Mucosa of descending colon (tissue), 3 donors: ENCODE measurements around the gene TOMM5. TPM values are rescaled to one million over a fixed set of nuclear protein-coding genes. Genes with fewer than 3 reads are reported as not detected.
A peak's percentile ranks its signal among the peaks of the same experiment; 100 is the strongest.
"Not testable (repeated sequence)": the region's sequence is repeated elsewhere in the genome, so short reads cannot be mapped to it uniquely, and the experiment has no call there.

ENCODE experiments used
- ATAC-seq: fragments of 200-7000 bp; cut with Tn5 transposase; one replicate; pipeline ENCODE4 v1.9.1; 2020; ENCODE audit warnings: mild to moderate bottlenecking, moderate library complexity
- DNase-seq, 3 donors: peaks; one replicate each; pipeline ENCODE4 v3.0.0-alpha.2; 2020
- H3K36me3 ChIP-seq: fragments of 200-600 bp; one replicate; pipeline ENCODE4 v1.8.0; 2021; ENCODE audit warnings: low read depth, mild to moderate bottlenecking
- H3K4me1 ChIP-seq: fragments of 200-600 bp; one replicate; pipeline ENCODE4 v1.8.0; 2021; ENCODE audit warnings: low read depth, mild to moderate bottlenecking
- H3K4me3 ChIP-seq: fragments of 200-600 bp; one replicate; pipeline ENCODE4 v1.8.0; 2021; ENCODE audit warnings: mild to moderate bottlenecking
- H3K9me3 ChIP-seq: fragments of 200-600 bp; one replicate; pipeline ENCODE4 v1.8.0; 2021; ENCODE audit warnings: mild to moderate bottlenecking
- intact Hi-C, 2 donors: fragments of 100-400 bp; cut with DNase I in 1 of 2; cut with micrococcal nuclease in 1 of 2; formaldehyde crosslinking; loops; one replicate each; pipeline versions ENCODE4 v1.11.0 to v1.11.1; 2022; cut with DNase I, micrococcal nuclease
- total RNA-seq, 3 donors: library from RNA; stranded (reverse); fragmentation: NEBNext Ultra II Directional in 2 of 3; extraction: Animal tissue kit (Norgen Biotek cat#: 25700) in 2 of 3; gene quantifications; one replicate each; pipeline versions ENCODE4 v1.2.1 to v1.2.4, GENCODE V29; 2021 to 2023
- TF ChIP-seq, protein P1 (sequence below): fragments of 200-600 bp; IDR thresholded peaks from one replicate; pipeline ENCODE4 v1.8.0; 2022; ENCODE audit warnings: antibody characterized with exemption, mild to moderate bottlenecking
- donor health status: DM: no; HTN: no; CAD: no; lungs with moderate emphysema.
- donor health status: DM: no; HTN: no; CAD: no.
- donor health status: DM: no; HTN: yes; CAD: no.

Gene TOMM5
- total RNA-seq, 3 donors from 2014 or later = 45.6 to 72.9 (median 68.1) TPM

- ATAC-seq (no peak), DNase-seq (no peak)
- TF ChIP-seq, protein P1, sequence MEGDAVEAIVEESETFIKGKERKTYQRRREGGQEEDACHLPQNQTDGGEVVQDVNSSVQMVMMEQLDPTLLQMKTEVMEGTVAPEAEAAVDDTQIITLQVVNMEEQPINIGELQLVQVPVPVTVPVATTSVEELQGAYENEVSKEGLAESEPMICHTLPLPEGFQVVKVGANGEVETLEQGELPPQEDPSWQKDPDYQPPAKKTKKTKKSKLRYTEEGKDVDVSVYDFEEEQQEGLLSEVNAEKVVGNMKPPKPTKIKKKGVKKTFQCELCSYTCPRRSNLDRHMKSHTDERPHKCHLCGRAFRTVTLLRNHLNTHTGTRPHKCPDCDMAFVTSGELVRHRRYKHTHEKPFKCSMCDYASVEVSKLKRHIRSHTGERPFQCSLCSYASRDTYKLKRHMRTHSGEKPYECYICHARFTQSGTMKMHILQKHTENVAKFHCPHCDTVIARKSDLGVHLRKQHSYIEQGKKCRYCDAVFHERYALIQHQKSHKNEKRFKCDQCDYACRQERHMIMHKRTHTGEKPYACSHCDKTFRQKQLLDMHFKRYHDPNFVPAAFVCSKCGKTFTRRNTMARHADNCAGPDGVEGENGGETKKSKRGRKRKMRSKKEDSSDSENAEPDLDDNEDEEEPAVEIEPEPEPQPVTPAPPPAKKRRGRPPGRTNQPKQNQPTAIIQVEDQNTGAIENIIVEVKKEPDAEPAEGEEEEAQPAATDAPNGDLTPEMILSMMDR = no peak
- Histone ChIP-seq H3K36me3 (no peaks in the 10 kb centered on the region), H3K4me3 (no peak overlapping the region), H3K4me1 (no peaks in the 10 kb centered on the region), H3K9me3 (no peaks in the 10 kb centered on the region)
- intact Hi-C loops = no loop called here
Observed at GRCh38 chr9:37611961-37612360, 19.6 kb upstream of the TOMM5 start.

- no peak overlapping the region for H3K4me3 ChIP-seq
- H3K4me1 ChIP-seq = no peaks in the 10 kb centered on the region
- H3K36me3 ChIP-seq = no peaks in the 10 kb centered on the region
- H3K9me3 ChIP-seq = no peaks in the 10 kb centered on the region
- DNase-seq (no peak), ATAC-seq (no peak)
- intact Hi-C loops = no loop called here
- TF ChIP-seq, protein P1 = no peak
Observed at GRCh38 chr9:37611014-37611413, 18.6 kb upstream of the TOMM5 start.

DNA sequence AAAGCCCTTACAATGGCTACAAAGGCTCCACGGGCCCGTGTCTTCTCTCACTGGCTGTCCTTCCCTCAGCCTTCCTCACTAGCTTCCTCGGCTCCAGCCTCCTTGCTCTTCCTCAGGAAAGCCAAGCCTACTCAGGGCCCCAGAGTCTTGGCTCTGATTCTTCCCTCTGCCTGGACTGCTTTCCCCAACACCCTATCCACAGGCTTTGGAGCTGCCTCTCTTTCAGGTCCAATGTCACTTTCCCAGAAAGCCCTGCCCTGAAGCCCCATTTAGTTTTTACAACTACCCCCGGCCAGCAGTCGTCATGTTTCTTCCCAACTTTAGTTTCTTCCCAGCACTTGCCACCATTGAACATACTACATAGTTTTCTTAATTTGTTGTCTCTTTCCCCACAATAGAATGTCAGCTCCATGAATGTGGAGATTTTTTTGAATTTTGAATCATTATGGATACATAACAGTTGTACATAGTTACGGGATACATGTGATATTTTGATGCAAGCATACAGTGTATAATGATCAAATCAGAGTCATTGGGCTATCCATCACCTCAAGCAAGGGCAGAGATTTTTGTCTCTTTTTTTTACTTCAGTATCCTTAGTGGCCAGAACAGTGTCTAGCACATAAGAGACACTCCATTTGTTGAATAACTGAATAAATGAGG is 17.5 kb upstream of the TOMM5 start:
- Histone ChIP-seq H3K4me3 (no peak overlapping the region), H3K9me3 (no peaks in the 10 kb centered on the region), H3K4me1 (no peaks in the 10 kb centered on the region), H3K36me3 (no peaks in the 10 kb centered on the region)
- DNase-seq (no peak), ATAC-seq (no peak)
- TF ChIP-seq, protein P1 = no peak
- intact Hi-C loops = no loop called here

GRCh38 chr9:37608250-37608649 is 15.9 kb upstream of the TOMM5 start:
- TF ChIP-seq, protein P1 = no peak
- intact Hi-C loops = no loop called here
- ATAC-seq (no peak), DNase-seq (no peak)
- Histone ChIP-seq H3K9me3 (no peaks in the 10 kb centered on the region), H3K4me1 (no peaks in the 10 kb centered on the region), H3K36me3 (no peaks in the 10 kb centered on the region), H3K4me3 (no peak overlapping the region)

DNA sequence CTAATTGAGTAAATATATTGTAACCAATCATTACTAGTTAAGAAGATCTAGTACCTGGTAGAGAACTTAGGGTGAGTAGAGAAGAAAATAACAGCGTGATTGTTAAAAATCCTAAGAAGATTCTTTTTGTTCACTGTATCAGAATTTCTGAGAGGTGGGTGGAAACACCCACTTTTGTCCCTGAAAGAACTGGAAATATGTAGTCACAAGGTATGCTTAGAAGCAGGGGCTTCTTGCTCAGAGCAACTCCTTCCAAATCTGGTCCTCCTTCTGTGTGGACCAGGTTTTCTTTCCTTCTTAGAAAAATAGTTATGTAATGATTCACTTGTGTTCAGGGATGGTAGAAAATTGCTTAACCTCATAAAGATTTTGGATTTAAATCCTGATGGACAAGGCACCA is 11.9 kb upstream of the TOMM5 start:
- DNase-seq = no peak
- no peaks in the 10 kb centered on the region for H3K36me3 ChIP-seq
- no peak overlapping the region for H3K4me3 ChIP-seq
- TF ChIP-seq, protein P1 = no peak
- H3K9me3 ChIP-seq = no peaks in the 10 kb centered on the region
- ATAC-seq = no peak
- intact Hi-C loops = no loop called here
- H3K4me1 ChIP-seq = peaks cover 5% of the 10 kb centered on the region

- Histone ChIP-seq H3K4me1 (peaks cover 5% of the 10 kb centered on the region), H3K9me3 (no peaks in the 10 kb centered on the region), H3K4me3 (no peak overlapping the region), H3K36me3 (no peaks in the 10 kb centered on the region)
- DNase-seq (peak; percentile 84 to 91 (median 84)), ATAC-seq (peak; percentile 100)
- TF ChIP-seq, protein P1 = no peak
- intact Hi-C loops = no loop called here
Observed at GRCh38 chr9:37602817-37603216, 10.4 kb upstream of the TOMM5 start.

GRCh38 chr9:37602061-37602460 is 9.7 kb upstream of the TOMM5 start:
- H3K36me3 ChIP-seq, H3K4me1 ChIP-seq, H3K9me3 ChIP-seq, ATAC-seq, DNase-seq, H3K4me3 ChIP-seq, intact Hi-C loops: not testable (repeated sequence)
